SK-N-MC (cell line): ENCODE measurements around the gene XIST.

Source experiments
- EZH2 ChIP-seq: fragments of 200-600 bp; sonication (generic); IDR thresholded peaks from one replicate; pipeline ENCODE4 v1.6.1; 2017; ENCODE audit warnings: antibody characterized with exemption
- FOXP2 ChIP-seq: optimal IDR thresholded peaks from 2 replicates; pipeline ENCODE3; 2011; ENCODE audit warnings: mild to moderate bottlenecking, moderate library complexity; ENCODE audit not compliant: insufficient read depth; ENCODE audit errors: extremely low read length, control extremely low read depth
- POLR2AphosphoS5 ChIP-seq: IDR thresholded peaks from 2 replicates; pipeline ENCODE4 v1.6.1; 2012; ENCODE audit warnings: mild to moderate bottlenecking, low read depth, low read length, borderline replicate concordance

- TF ChIP-seq POLR2AphosphoS5 (no peak), EZH2 (no peak), FOXP2 (no peak)
Observed at GRCh38 chrX:73821921-73822559, 30.5 kb downstream of the XIST start.
